Activated CD8-positive, alpha-beta memory T cell treated with anti-CD3 and anti-CD28 coated beads, Interleukin-2, amount 10 ng/mL, durations not matched to agents 7 days and 5 days (primary cell): ENCODE measurements around the gene BCAS1. TPM values are rescaled to one million over a fixed set of nuclear protein-coding genes. Genes with fewer than 3 reads are reported as not detected.

Experiments used
- ATAC-seq: fragments of 150-1000 bp; cut with Tn5 transposase; one replicate; pipeline ENCODE4 v1.10.0; 2021; ENCODE audit warnings: moderate library complexity
- CTCF ChIA-PET: fragments of 350-600 bp; sonication (Branson Sonifier 250); formaldehyde crosslinking; loops from one replicate; lab custom pipeline; 2021; ENCODE audit warnings: antibody characterized with exemption; lab: Charles Lee
- DNase-seq: peaks from one replicate; pipeline ENCODE4 v3.0.0-alpha.2; 2020
- H3K27ac Mint-ChIP-seq: one replicate; pipeline ENCODE4 v1.8.0; 2021; ENCODE audit warnings: mild to moderate bottlenecking, mixed read lengths
- H3K27me3 Mint-ChIP-seq: one replicate; pipeline ENCODE4 v1.8.0; 2021; ENCODE audit warnings: mixed read lengths
- H3K36me3 Mint-ChIP-seq: one replicate; pipeline ENCODE4 v1.8.0; 2021; ENCODE audit warnings: mild to moderate bottlenecking, mixed read lengths
- H3K4me1 Mint-ChIP-seq: one replicate; pipeline ENCODE4 v1.8.0; 2021; ENCODE audit warnings: mixed read lengths
- H3K4me3 Mint-ChIP-seq: one replicate; pipeline ENCODE4 v1.8.0; 2021; ENCODE audit warnings: mild to moderate bottlenecking, moderate library complexity, mixed read lengths
- H3K9me3 Mint-ChIP-seq: one replicate; pipeline ENCODE4 v1.8.0; 2022; ENCODE audit warnings: low read depth, mixed read lengths
- total RNA-seq, 2 experiments: library from RNA; stranded (reverse); gene quantifications; one replicate each; pipeline ENCODE4 v1.2.3, GENCODE V29; 2021

BCAS1 gene
- total RNA-seq, 2 experiments from 2014 or later, result 0.14 TPM; not detected in 1

GRCh38 chr20:53917145-53918019 is 153.0 kb downstream of the BCAS1 start:
- H3K27me3 Mint-ChIP-seq, result no peaks in the 10 kb centered on the region
- peak overlapping the region; percentile 47 for H3K27ac Mint-ChIP-seq
- H3K9me3 Mint-ChIP-seq, result no peaks in the 10 kb centered on the region
- CTCF ChIA-PET, result interaction anchor here (1.3 to 5.3 kb wide), 15 partner anchors 9 to 338 kb away, joined by 3 to 78 read pairs (median 13); partner anchors contain the start of gene PFDN4
- H3K36me3 Mint-ChIP-seq, result no peaks in the 10 kb centered on the region
- ATAC-seq (no peak), DNase-seq (no peak)
- no peak overlapping the region for H3K4me3 Mint-ChIP-seq
- H3K4me1 Mint-ChIP-seq, result peaks cover 40% of the 10 kb centered on the region

GRCh38 chr20:53916173-53916512 is 154.3 kb downstream of the BCAS1 start:
- CTCF ChIA-PET, result interaction anchor here (0.6 to 5.3 kb wide), 48 partner anchors 9 to 701 kb away, joined by 3 to 78 read pairs (median 6); partner anchors contain the start of gene PFDN4
- no peaks in the 10 kb centered on the region for H3K9me3 Mint-ChIP-seq
- no peaks in the 10 kb centered on the region for H3K27me3 Mint-ChIP-seq
- ATAC-seq, result peak; percentile 28
- no peak for DNase-seq
- H3K27ac Mint-ChIP-seq, result peak overlapping the region; percentile 92
- peaks cover 40% of the 10 kb centered on the region for H3K4me1 Mint-ChIP-seq
- H3K4me3 Mint-ChIP-seq, result peak overlapping the region; percentile 94
- no peaks in the 10 kb centered on the region for H3K36me3 Mint-ChIP-seq

- CTCF ChIA-PET, result interaction anchor here (0.6 to 5.3 kb wide), 49 partner anchors 9 to 707 kb away, joined by 3 to 78 read pairs (median 5); partner anchors contain the start of gene PFDN4
- no peaks in the 10 kb centered on the region for H3K27me3 Mint-ChIP-seq
- ATAC-seq (peak; percentile 98), DNase-seq (peak; percentile 98)
- H3K4me3 Mint-ChIP-seq, result peak overlapping the region; percentile 94
- peak overlapping the region; percentile 92 for H3K27ac Mint-ChIP-seq
- no peaks in the 10 kb centered on the region for H3K9me3 Mint-ChIP-seq
- peaks cover 1% of the 10 kb centered on the region for H3K36me3 Mint-ChIP-seq
- peaks cover 40% of the 10 kb centered on the region for H3K4me1 Mint-ChIP-seq
Observed at GRCh38 chr20:53915446-53916172, 154.8 kb downstream of the BCAS1 start.

- CTCF ChIA-PET, result interaction anchor here (0.8 to 5.3 kb wide), 35 partner anchors 8 to 706 kb away, joined by 3 to 78 read pairs (median 8); no protein-coding TSS in a partner anchor
- H3K9me3 Mint-ChIP-seq, result no peaks in the 10 kb centered on the region
- peak overlapping the region; percentile 92 for H3K27ac Mint-ChIP-seq
- H3K36me3 Mint-ChIP-seq, result peaks cover 1% of the 10 kb centered on the region
- peak overlapping the region; percentile 94 for H3K4me3 Mint-ChIP-seq
- H3K27me3 Mint-ChIP-seq, result no peaks in the 10 kb centered on the region
- DNase-seq (no peak), ATAC-seq (no peak)
- H3K4me1 Mint-ChIP-seq, result peaks cover 40% of the 10 kb centered on the region
Observed at GRCh38 chr20:53914781-53915445, 155.5 kb downstream of the BCAS1 start.

DNA sequence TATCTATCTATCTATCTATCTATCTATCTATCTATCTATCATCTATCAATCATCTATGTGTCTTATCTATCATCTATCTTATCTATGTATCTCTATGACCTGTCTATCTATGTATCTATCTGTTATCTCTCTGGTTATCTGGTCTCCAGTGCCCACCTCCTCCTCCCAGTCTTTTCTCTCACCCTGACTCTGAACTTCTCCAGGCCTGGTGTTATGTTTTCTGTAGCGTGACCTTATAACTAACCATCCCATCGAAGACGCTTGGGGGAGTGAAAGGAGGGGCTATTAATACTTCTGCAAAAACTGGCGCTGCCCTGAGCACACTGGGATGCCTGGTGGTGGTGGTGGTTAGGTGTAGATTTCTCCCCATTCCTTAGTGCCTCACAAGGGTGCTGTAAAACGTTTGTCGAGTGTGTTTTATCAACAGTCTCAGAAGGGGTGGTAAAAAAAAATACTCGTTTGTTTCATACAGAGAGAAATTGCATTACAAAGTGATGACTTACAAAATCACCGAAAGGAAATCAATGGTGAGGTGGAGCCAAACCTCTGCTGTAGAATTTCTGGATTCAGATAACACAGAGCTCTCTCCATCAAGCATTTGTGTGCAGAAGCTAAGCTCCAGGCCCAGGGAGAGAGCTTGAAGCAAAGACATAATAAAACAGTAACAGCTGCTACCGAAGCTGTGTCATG is 156.2 kb downstream of the BCAS1 start:
- no peaks in the 10 kb centered on the region for H3K9me3 Mint-ChIP-seq
- no peaks in the 10 kb centered on the region for H3K27me3 Mint-ChIP-seq
- H3K4me1 Mint-ChIP-seq, result peaks cover 40% of the 10 kb centered on the region
- peaks cover 1% of the 10 kb centered on the region for H3K36me3 Mint-ChIP-seq
- H3K27ac Mint-ChIP-seq, result peak overlapping the region; percentile 92
- DNase-seq (no peak), ATAC-seq (no peak)
- peak overlapping the region; percentile 94 for H3K4me3 Mint-ChIP-seq
- CTCF ChIA-PET, result interaction anchor here (0.9 to 5.3 kb wide), 15 partner anchors 14 to 339 kb away, joined by 3 to 78 read pairs (median 17); no protein-coding TSS in a partner anchor

DNA sequence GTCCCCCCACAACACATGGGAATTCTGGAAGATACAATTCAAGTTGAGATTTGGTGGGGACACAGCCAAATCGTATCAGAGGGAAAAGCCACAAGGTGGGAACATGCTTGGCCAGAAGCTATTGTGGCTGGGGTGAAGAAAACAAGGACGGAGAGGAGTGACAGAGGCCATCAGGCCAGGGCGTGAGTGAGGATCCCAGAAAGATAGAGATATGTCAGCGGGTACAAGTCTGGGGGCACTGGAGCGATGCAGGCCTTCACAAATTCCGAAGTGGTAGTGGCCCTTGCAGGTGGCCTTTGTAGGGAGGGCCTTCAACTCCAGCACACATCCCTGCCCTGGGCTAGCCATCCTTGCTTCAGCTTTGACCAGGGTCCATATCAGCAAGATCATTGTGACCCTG is 159.1 kb downstream of the BCAS1 start:
- CTCF ChIA-PET, result no interaction called here
- DNase-seq (no peak), ATAC-seq (no peak)
- no peaks in the 10 kb centered on the region for H3K9me3 Mint-ChIP-seq
- no peaks in the 10 kb centered on the region for H3K27me3 Mint-ChIP-seq
- peaks cover 3% of the 10 kb centered on the region for H3K36me3 Mint-ChIP-seq
- H3K4me3 Mint-ChIP-seq, result no peak overlapping the region
- peaks cover 30% of the 10 kb centered on the region for H3K4me1 Mint-ChIP-seq
- H3K27ac Mint-ChIP-seq, result no peak overlapping the region

- peaks cover 25% of the 10 kb centered on the region for H3K4me1 Mint-ChIP-seq
- ATAC-seq, result no peak
- H3K4me3 Mint-ChIP-seq, result no peak overlapping the region
- CTCF ChIA-PET, result interaction anchor here (0.6 kb wide), 1 partner anchor 334 kb away, joined by 3 read pairs; no protein-coding TSS in a partner anchor
- H3K36me3 Mint-ChIP-seq, result peaks cover 3% of the 10 kb centered on the region
- no peaks in the 10 kb centered on the region for H3K27me3 Mint-ChIP-seq
- H3K27ac Mint-ChIP-seq, result peak overlapping the region; percentile 27
- H3K9me3 Mint-ChIP-seq, result no peaks in the 10 kb centered on the region
- no peak for DNase-seq
Observed at GRCh38 chr20:53910351-53911002, 159.9 kb downstream of the BCAS1 start.

DNA sequence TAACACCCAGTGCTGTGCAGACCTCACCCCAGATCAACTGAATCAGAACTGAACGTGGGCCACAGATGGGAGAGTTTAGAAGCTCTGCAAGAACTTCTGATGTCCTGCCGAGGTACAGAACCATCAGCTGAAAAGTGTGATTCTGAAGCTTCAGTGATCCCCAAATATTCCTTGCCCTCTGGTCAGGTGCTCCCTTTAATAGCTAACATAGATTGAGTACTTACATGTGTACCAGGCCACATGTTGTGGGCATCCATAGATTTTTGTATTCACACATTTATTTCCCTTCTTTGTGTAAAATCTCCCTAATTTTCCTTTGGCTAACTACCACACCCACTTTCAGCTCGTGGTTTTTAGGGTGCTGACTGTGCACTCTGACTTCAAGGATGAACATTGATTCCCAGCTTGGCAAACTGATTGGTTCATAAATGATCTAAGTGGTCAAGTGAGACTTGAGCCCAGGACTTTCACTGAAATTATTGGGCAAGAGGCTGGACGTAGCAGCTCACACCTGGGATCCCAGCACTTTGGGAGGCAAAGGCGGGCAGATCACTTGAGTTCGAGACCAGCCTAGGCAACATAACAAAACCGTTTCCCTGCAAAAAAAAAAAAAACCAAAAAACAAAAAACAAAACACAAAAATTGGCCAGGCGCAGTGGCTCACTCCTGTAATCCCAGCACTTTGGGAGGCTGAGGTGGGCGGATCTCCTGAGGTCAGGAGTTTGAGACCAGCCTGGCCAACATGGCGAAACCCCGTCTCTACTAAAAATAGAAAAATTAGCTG is 162.2 kb downstream of the BCAS1 start:
- Mint-ChIP-seq H3K9me3 (no peaks in the 10 kb centered on the region), H3K27me3 (no peaks in the 10 kb centered on the region), H3K4me3 (no peak overlapping the region), H3K27ac (no peak overlapping the region), H3K36me3 (peaks cover 3% of the 10 kb centered on the region), H3K4me1 (peaks cover 16% of the 10 kb centered on the region)
- CTCF ChIA-PET, result interaction anchor here (0.7 to 1.3 kb wide), 4 partner anchors 9 to 217 kb away, joined by 3 read pairs; no protein-coding TSS in a partner anchor
- DNase-seq (no peak), ATAC-seq (no peak)

DNA sequence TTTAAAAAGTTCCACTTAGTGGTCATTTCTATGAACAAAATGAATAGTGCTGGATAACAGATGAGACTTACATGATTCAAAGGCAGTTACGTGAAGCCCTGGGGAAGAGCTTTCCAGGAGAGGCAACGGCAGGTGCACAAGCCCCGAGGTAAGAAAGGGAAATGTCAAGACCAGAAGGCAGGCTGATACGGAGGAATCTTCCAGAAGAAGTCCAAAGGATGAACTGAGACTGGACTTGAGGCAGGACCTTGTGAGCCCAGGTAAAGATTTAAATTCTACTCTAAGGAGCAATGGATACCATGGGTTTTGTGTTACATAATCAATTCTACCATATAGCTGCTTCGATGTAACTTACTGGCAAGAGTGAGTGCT is 164.6 kb downstream of the BCAS1 start:
- Mint-ChIP-seq H3K36me3 (peaks cover 2% of the 10 kb centered on the region), H3K4me3 (no peak overlapping the region), H3K4me1 (peaks cover 22% of the 10 kb centered on the region), H3K27me3 (no peaks in the 10 kb centered on the region), H3K27ac (no peak overlapping the region), H3K9me3 (no peaks in the 10 kb centered on the region)
- no peak for ATAC-seq
- no peak for DNase-seq
- CTCF ChIA-PET, result interaction anchor here (1.2 kb wide), 1 partner anchor 271 kb away, joined by 3 read pairs; no protein-coding TSS in a partner anchor

DNA sequence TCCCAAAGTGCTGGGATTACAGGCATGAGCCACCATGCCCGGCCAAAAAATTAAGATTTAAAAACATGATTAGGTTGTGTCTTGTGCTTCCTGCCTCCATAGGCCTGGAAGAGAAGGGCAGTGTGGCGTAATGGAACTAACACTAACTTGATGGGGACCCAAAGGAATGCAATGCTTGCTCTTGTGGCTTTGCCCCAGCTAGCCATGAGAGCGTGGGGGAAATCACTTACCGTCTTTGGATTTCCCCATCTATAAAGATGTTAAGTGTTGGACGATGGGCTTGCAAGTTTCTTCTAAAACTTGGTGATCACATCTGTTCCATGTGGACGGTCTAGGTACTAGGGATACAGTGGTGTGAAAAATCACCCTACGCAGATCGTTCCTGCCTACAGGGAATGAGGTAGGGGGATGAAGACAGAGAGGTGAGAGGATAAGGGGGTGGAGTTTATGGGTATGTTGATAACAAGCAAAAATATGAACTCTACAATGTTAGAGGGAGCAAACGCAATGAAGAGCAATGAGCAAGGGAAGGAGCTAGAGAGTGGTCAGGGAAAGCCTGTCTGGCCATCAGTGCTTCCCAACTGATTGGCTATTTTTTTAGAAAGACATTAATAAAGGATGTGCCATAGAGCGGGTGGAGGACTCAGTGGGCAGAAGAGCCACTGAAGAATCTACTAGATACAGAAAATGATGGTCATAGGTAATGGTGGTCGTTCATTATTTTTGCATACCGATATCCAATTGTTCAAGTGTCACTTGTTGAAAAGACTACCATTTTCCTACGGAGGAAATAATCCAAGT is 165.2 kb downstream of the BCAS1 start:
- no peak overlapping the region for H3K4me3 Mint-ChIP-seq
- CTCF ChIA-PET, result interaction anchor here (1.2 to 1.5 kb wide), 2 partner anchors 10 to 270 kb away, joined by 3 read pairs; no protein-coding TSS in a partner anchor
- peaks cover 2% of the 10 kb centered on the region for H3K36me3 Mint-ChIP-seq
- no peaks in the 10 kb centered on the region for H3K27me3 Mint-ChIP-seq
- no peak overlapping the region for H3K27ac Mint-ChIP-seq
- H3K9me3 Mint-ChIP-seq, result no peaks in the 10 kb centered on the region
- ATAC-seq (no peak), DNase-seq (no peak)
- peaks cover 26% of the 10 kb centered on the region for H3K4me1 Mint-ChIP-seq

DNA sequence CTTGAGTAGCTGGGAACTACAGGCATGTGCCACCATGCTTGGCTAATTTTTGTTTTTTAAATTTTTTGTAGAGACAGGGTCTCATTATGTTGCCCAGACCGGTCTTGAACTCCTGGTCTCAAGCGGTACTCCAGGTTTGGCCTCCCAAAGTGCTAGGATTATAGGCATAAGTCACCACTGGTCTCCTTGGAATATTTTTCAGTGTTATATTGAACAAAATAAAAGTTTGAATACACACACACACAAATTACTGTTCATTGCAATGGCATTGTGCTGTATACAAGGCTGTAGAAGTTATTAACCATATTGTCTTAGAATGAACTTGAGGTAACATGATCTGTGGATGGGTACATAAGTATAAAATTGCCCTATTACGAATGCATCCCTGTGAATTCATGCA is 166.1 kb downstream of the BCAS1 start:
- H3K4me1 Mint-ChIP-seq, result peaks cover 36% of the 10 kb centered on the region
- CTCF ChIA-PET, result interaction anchor here (1.5 kb wide), 1 partner anchor 11 kb away, joined by 3 read pairs; no protein-coding TSS in a partner anchor
- H3K4me3 Mint-ChIP-seq, result no peak overlapping the region
- no peak overlapping the region for H3K27ac Mint-ChIP-seq
- no peaks in the 10 kb centered on the region for H3K27me3 Mint-ChIP-seq
- no peak for ATAC-seq
- H3K36me3 Mint-ChIP-seq, result peaks cover 2% of the 10 kb centered on the region
- no peaks in the 10 kb centered on the region for H3K9me3 Mint-ChIP-seq
- no peak for DNase-seq
